ENCODE measurements around the gene LAMTOR5.

- TF ChIP-seq CTCF (IDR thresholded peaks at IDR 0.05) (no peak), POLR2A (IDR thresholded peaks at IDR 0.05) (no peak)
Observed at GRCh38 chr1:110440877-110441276, 33.4 kb upstream of the LAMTOR5 start.

Data from Peyer's patch (tissue), 4 donors.